Right cardiac atrium (tissue), 5 donors: Measurements from ENCODE around the gene CTTNBP2NL. TPM values are rescaled to one million over a fixed set of nuclear protein-coding genes. Genes with fewer than 3 reads are reported as not detected.
A peak's percentile ranks its signal among the peaks of the same experiment; 100 is the strongest.
"Not testable (repeated sequence)": the region's sequence is repeated elsewhere in the genome, so short reads cannot be mapped to it uniquely, and the experiment has no call there.

Source experiments
- ATAC-seq, 2 donors: fragments of 200-7000 bp; cut with Tn5 transposase; one replicate each; pipeline versions ENCODE4 v1.8.0 to v1.9.1; 2020; ENCODE audit warnings: moderate library complexity in 2 of 2, mild to moderate bottlenecking in 1 of 2
- DNase-seq, 3 donors: peaks; one replicate each; pipeline ENCODE4 v3.0.0-alpha.2; 2020
- H3K27ac ChIP-seq: one replicate; pipeline ENCODE4 v1.5.1; 2013; ENCODE audit warnings: mild to moderate bottlenecking, low read length, control low read depth, moderate library complexity
- H3K27me3 ChIP-seq: one replicate; pipeline ENCODE4 v1.6.1; 2013; ENCODE audit not compliant: control insufficient read depth, insufficient read depth
- H3K4me1 ChIP-seq: one replicate; pipeline ENCODE4 v1.6.1; 2013; ENCODE audit warnings: low read length; ENCODE audit not compliant: control insufficient read depth, insufficient read depth
- H3K4me3 ChIP-seq: one replicate; pipeline ENCODE4 v1.5.1; 2013; ENCODE audit warnings: low read length, control low read depth
- H3K9me3 ChIP-seq: one replicate; pipeline ENCODE4 v1.6.1; 2013; ENCODE audit warnings: low read length; ENCODE audit not compliant: control insufficient read depth
- WGBS: extraction: QIAGEN DNeasy Blood & Tissue Kit; methylation state at CpG from one replicate; pipeline ENCODE4 v1.1.7; 2013; 5-methylcytosine and 5-hydroxymethylcytosine counted together
- intact Hi-C, 4 donors: fragments of 100-400 bp; cut with DNase I; formaldehyde crosslinking; loops; one replicate each; pipeline versions ENCODE4 v1.11.0 to v1.14.0; 2022 to 2023
- polyA plus RNA-seq: library from polyadenylated mRNA; stranded (reverse); fragments of 200-250 nt; gene quantifications from one replicate; pipeline ENCODE4 v1.2.3, GENCODE V29; 2013
- total RNA-seq, 4 donors: library from RNA; stranded (reverse); fragmentation: NEBNext Ultra II Directional; extraction: Animal tissue kit (Norgen Biotek cat#: 25700); gene quantifications; one replicate each; pipeline ENCODE4 v1.2.1, GENCODE V29; 2021
- donor health status: healthy with polysubstance abuse.
- donor health status: DM: no; HTN: yes; CAD: no.
- donor health status: DM: no; HTN: no; CAD: no.
- donor health status: DM: no; HTN: yes; CAD: no; lungs with severe emphysema.
- donor health status: DM: yes; HTN: yes; CAD: no.

Gene CTTNBP2NL
- total and polyA plus RNA-seq, 5 donors: 5.1 to 24.9 (median 16.7) TPM

- H3K4me1 ChIP-seq: no peaks in the 10 kb centered on the region
- no peaks in the 10 kb centered on the region for H3K27me3 ChIP-seq
- no peaks in the 10 kb centered on the region for H3K9me3 ChIP-seq
- H3K27ac ChIP-seq: no peak overlapping the region
- H3K4me3 ChIP-seq: no peak overlapping the region
- ATAC-seq (no peak), DNase-seq (no peak)
- WGBS: 74% methylated on average over 1 of the region's 1 CpG
- intact Hi-C loops: no loop called here
These were observed 33.7 kb downstream of the CTTNBP2NL start for GRCh38 chr1:112429749-112430148.

- Histone ChIP-seq H3K9me3 (no peaks in the 10 kb centered on the region), H3K27me3 (no peaks in the 10 kb centered on the region), H3K4me3 (no peak overlapping the region), H3K27ac (no peak overlapping the region), H3K4me1 (no peaks in the 10 kb centered on the region)
- WGBS: 59% methylated on average over 1 of the region's 1 CpG
- ATAC-seq (no peak), DNase-seq (no peak)
- intact Hi-C loops: no loop called here
These were observed 35.0 kb downstream of the CTTNBP2NL start for GRCh38 chr1:112431038-112431437.

GRCh38 chr1:112435448-112435847 is 39.4 kb downstream of the CTTNBP2NL start:
- WGBS: 54% methylated on average over 3 of the region's 3 CpGs
- Histone ChIP-seq H3K27ac (no peak overlapping the region), H3K4me1 (peaks cover 3% of the 10 kb centered on the region)

GRCh38 chr1:112436384-112437156 is 40.6 kb downstream of the CTTNBP2NL start:
- DNase-seq (no peak), ATAC-seq (no peak)
- Histone ChIP-seq H3K9me3 (no peaks in the 10 kb centered on the region), H3K27ac (no peak overlapping the region), H3K27me3 (no peaks in the 10 kb centered on the region), H3K4me1 (peaks cover 3% of the 10 kb centered on the region), H3K4me3 (no peak overlapping the region)
- intact Hi-C loops: no loop called here
- 74% methylated on average over 5 of the region's 5 CpGs for WGBS

More at GRCh38 chr1:112435448-112435847, 39.4 kb downstream of the CTTNBP2NL start:
- H3K4me3 ChIP-seq: no peak overlapping the region
- no peak for DNase-seq
- no peaks in the 10 kb centered on the region for H3K27me3 ChIP-seq
- intact Hi-C loops: no loop called here
- no peaks in the 10 kb centered on the region for H3K9me3 ChIP-seq
- no peak for ATAC-seq

GRCh38 chr1:112438156-112438555 is 42.1 kb downstream of the CTTNBP2NL start:
- WGBS: 18% methylated on average over 2 of the region's 2 CpGs
- H3K27me3 ChIP-seq, DNase-seq, ATAC-seq, H3K4me3 ChIP-seq, intact Hi-C loops, H3K4me1 ChIP-seq, H3K9me3 ChIP-seq: not testable (repeated sequence)
- H3K27ac ChIP-seq: peak overlapping the region; percentile 58

GRCh38 chr1:112439592-112439991 is 43.6 kb downstream of the CTTNBP2NL start:
- intact Hi-C loops: no loop called here
- H3K4me1 ChIP-seq: peaks cover 3% of the 10 kb centered on the region
- H3K27ac ChIP-seq: no peak overlapping the region
- DNase-seq: peak in 1 of 3 donors; percentile 54
- no peaks in the 10 kb centered on the region for H3K9me3 ChIP-seq
- peak; percentile 81 to 90 for ATAC-seq
- H3K4me3 ChIP-seq: no peak overlapping the region
- 40% methylated on average over 2 of the region's 2 CpGs for WGBS
- no peaks in the 10 kb centered on the region for H3K27me3 ChIP-seq

- intact Hi-C loops: no loop called here
- Histone ChIP-seq H3K9me3 (no peaks in the 10 kb centered on the region), H3K4me3 (no peak overlapping the region), H3K27ac (no peak overlapping the region), H3K27me3 (no peaks in the 10 kb centered on the region), H3K4me1 (peaks cover 7% of the 10 kb centered on the region)
- 82% methylated on average over 5 of the region's 5 CpGs for WGBS
- ATAC-seq (no peak), DNase-seq (no peak)
These were observed 44.6 kb downstream of the CTTNBP2NL start for GRCh38 chr1:112440574-112440973.

GRCh38 chr1:112444269-112444668 is 48.3 kb downstream of the CTTNBP2NL start:
- DNase-seq (no peak), ATAC-seq (no peak)
- no peaks in the 10 kb centered on the region for H3K27me3 ChIP-seq
- intact Hi-C loops: no loop called here
- no peak overlapping the region for H3K4me3 ChIP-seq
- H3K9me3 ChIP-seq: no peaks in the 10 kb centered on the region
- peaks cover 6% of the 10 kb centered on the region for H3K4me1 ChIP-seq
- 53% methylated on average over 1 of the region's 1 CpG for WGBS
- H3K27ac ChIP-seq: no peak overlapping the region

- H3K4me3 ChIP-seq: no peak overlapping the region
- ATAC-seq: no peak
- intact Hi-C loops: no loop called here
- no peaks in the 10 kb centered on the region for H3K27me3 ChIP-seq
- H3K4me1 ChIP-seq: peaks cover 6% of the 10 kb centered on the region
- H3K9me3 ChIP-seq: no peaks in the 10 kb centered on the region
- WGBS: 87% methylated on average over 1 of the region's 1 CpG
- DNase-seq: no peak
- no peak overlapping the region for H3K27ac ChIP-seq
These were observed 49.6 kb downstream of the CTTNBP2NL start for GRCh38 chr1:112445596-112445995.

GRCh38 chr1:112446411-112446810 is 50.4 kb downstream of the CTTNBP2NL start:
- H3K4me3 ChIP-seq: no peak overlapping the region
- no peak overlapping the region for H3K27ac ChIP-seq
- DNase-seq (no peak), ATAC-seq (no peak)
- intact Hi-C loops: no loop called here
- H3K9me3 ChIP-seq: no peaks in the 10 kb centered on the region
- H3K4me1 ChIP-seq: peaks cover 6% of the 10 kb centered on the region
- 86% methylated on average over 1 of the region's 1 CpG for WGBS
- no peaks in the 10 kb centered on the region for H3K27me3 ChIP-seq

- H3K27me3 ChIP-seq: no peaks in the 10 kb centered on the region
- no peak for ATAC-seq
- H3K4me3 ChIP-seq: no peak overlapping the region
- 92% methylated on average over 8 of the region's 8 CpGs for WGBS
- no peak overlapping the region for H3K27ac ChIP-seq
- peaks cover 6% of the 10 kb centered on the region for H3K4me1 ChIP-seq
- no peaks in the 10 kb centered on the region for H3K9me3 ChIP-seq
- intact Hi-C loops: no loop called here
- DNase-seq: no peak
These were observed 53.1 kb downstream of the CTTNBP2NL start for GRCh38 chr1:112448904-112449629.
